GM18868 (cell line): ENCODE data around the gene PAN2.

Source experiments
- ATAC-seq: cut with Tn5 transposase; IDR thresholded peaks from one replicate; pipeline ENCODE4 v1.9.1; 2021; ENCODE audit warnings: mild to moderate bottlenecking, moderate library complexity; ENCODE audit not compliant: unreplicated experiment

PAN2 gene, protein sequence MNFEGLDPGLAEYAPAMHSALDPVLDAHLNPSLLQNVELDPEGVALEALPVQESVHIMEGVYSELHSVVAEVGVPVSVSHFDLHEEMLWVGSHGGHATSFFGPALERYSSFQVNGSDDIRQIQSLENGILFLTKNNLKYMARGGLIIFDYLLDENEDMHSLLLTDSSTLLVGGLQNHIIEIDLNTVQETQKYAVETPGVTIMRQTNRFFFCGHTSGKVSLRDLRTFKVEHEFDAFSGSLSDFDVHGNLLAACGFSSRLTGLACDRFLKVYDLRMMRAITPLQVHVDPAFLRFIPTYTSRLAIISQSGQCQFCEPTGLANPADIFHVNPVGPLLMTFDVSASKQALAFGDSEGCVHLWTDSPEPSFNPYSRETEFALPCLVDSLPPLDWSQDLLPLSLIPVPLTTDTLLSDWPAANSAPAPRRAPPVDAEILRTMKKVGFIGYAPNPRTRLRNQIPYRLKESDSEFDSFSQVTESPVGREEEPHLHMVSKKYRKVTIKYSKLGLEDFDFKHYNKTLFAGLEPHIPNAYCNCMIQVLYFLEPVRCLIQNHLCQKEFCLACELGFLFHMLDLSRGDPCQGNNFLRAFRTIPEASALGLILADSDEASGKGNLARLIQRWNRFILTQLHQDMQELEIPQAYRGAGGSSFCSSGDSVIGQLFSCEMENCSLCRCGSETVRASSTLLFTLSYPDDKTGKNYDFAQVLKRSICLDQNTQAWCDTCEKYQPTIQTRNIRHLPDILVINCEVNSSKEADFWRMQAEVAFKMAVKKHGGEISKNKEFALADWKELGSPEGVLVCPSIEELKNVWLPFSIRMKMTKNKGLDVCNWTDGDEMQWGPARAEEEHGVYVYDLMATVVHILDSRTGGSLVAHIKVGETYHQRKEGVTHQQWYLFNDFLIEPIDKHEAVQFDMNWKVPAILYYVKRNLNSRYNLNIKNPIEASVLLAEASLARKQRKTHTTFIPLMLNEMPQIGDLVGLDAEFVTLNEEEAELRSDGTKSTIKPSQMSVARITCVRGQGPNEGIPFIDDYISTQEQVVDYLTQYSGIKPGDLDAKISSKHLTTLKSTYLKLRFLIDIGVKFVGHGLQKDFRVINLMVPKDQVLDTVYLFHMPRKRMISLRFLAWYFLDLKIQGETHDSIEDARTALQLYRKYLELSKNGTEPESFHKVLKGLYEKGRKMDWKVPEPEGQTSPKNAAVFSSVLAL

DNA sequence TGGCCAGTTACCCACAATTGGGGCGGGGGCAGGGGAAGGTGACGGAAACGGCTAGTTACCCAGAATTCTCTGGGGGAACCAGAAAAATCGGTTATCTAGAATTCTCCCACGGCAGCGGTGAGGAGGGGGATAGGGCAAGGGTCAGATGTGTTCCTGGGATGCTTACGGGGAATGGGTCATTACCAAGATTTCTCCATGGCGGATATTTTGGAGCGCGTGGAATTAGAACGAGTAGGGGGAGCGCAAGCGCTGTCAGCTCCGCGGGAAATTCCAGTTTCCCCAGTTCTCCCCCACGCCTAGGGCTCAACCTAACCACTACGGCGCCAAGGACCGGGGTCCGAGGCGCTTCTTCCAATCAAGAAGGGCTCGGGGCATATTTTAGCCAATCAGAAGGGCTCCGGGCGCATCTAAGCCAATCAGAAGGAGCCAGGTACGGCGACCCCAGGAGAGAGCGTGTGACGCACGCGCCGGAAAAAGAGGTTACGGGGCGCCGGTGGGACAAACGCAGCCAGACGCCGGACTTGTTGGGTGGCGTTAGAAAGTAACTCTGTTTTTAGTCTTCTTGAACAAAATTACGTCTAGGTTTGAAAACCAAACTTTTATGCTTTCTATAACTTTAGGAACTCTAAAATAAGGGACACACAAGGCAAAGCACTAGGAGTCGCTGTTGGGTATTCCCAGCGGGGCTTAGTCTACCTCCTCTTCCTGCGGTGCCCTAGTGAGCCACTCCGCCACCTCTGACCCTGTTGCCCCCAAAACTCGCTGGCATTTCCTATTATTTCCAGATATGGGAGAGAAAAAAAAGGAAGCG, at the start of gene PAN2:
TSS of gene PAN2 (minus strand) at position 322 of the 811 bp plus-strand sequence. CDS start 906 bp downstream, outside the sequence.
- peak; percentile 91 for ATAC-seq

DNA sequence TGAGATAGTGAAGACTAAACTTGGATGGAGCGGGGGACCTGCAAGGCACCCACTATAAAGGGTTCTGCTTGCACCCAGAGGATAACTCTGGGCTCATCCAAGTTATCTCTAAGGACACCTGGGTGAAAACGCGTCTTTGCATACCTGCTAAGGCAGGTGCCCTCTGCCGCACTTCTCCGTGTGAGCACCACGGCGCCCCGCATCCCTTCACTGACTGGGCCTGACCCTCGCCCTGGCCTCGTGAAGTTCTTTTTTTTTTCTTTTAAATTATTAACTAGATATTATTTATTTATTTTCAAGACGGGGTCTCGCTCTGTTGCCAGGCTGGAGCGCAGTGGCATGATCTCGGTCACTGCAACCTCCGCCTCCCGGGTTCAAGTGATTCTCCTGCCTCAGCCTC, 48.8 kb upstream of the PAN2 start:
- no peak for ATAC-seq

DNA sequence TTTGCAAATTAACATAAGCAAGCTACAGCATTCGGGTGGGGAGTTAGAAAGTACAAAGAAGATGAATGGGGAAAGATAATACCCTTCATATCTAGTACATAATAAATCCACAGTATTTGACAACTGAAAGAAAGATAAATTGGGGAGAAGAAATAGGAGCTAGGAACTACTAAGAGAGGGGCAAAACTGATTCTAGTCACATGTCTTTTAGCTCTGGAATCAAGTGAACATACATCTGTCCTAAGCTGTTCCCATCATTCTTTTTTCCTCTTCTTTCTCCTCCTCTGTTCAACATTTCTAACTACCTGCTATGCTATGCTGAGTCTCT, 44.2 kb upstream of the PAN2 start:
- ATAC-seq, result no peak

DNA sequence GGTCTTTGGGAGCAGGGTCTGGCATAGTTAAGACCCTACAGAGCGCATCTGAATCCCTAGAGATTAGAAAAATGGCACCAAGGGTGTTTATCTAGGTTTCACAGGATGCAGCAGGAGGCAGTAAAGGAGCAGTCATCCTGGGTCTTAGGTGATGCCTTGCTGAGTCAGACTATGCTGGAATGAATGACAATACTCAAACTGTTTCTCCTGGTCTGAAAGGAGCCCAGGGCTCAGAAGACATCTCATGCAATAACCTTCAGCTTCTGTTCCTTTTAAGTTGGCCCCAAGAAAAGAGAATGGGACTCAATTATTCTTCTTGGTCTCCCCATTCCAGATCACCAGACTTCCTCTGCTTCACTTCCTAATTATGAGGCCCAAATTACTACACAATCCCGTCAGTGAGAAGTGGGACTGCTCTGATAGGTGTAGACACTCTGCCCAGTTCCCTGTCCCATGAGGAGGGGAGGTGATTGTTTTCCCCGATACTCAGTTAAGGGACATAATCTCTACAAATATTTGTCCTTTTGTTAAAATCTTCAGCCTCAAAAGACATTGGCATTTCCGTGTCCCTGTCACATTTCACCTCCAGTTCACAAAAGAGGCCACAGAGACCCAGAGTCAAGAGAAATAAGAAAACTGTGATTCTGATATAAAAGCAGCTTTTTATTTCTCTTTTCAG, 43.6 kb upstream of the PAN2 start:
- no peak for ATAC-seq

DNA sequence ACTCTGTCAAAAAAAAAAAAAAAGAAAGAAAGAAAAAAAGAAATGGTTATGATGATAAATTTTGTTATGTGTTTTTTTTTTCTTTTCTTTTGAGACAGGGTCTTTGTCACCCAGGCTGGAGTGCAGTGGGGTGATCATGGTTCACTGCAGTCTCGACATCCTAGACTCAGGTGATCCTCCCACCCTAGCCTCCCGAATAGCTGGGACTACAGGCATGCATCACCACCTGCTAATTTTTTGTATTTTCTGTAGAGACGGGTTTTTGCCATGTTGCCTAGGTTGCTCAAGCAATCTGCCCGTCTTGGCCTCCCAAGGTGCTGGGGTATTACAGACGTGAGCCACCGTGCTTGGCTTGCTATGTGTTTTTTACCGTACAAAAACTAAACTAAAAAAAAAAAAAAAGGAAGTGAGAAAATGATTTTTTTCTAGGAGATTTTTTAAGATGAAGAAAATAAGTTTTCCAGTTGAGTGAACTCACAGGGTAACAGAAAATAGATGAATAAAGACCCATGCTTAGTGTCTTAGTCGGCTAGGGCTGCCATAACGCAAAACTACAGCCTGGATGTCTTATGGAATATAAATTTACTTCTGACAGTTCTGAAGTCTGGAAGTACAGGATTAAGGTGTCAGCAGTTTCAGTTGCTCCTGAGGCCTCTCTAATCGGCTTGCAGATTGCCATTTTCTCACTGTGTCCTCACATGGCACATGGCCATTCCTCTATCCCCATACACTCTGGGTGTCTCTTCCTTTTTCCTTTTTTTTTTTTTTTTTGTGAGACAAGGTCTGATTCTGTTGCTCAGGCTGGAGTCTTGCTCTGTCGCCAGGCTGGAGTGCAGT, 42.0 kb upstream of the PAN2 start:
- peak; percentile 75 for ATAC-seq

DNA sequence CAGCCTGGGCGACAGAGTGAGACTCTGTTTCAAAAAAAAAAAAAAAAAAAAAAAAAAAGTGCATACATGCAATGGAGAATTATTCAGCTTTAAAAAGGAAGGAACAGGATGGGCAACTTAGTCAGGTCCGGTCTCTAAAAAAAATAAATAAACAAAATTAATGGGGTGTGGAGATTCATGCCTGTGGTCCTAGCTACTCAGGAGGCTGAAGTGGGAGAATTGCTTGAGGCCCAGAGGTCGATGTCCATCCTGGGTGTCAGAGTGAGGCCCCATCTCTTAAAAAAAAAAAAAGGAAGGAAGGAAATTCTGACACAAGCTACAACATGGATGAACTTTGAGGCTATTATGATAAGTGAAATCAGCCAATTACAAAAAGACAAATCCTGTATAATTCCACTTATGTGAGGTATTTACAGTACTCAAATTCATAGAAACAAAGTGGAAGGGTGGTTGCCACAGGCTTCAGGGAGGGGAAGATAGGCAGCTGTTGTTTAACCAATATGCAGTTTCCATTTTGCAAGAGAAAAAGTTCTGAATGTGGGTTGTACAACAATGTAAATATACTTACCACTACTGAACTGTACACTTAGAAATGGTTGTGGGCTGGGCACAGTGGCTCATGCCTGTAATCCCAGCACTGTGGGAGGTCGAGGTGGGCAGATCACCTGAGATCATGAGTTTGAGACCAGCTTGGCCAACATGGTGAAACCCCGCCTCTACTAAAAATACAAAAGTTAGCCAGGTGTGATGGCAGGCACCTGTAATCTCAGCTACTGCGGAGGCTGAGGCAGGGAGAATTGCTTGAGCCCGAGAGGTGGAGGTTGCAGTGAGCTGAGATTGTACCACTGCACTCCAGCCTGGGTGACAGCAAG, 41.2 kb upstream of the PAN2 start:
- peak; percentile 28 for ATAC-seq

DNA sequence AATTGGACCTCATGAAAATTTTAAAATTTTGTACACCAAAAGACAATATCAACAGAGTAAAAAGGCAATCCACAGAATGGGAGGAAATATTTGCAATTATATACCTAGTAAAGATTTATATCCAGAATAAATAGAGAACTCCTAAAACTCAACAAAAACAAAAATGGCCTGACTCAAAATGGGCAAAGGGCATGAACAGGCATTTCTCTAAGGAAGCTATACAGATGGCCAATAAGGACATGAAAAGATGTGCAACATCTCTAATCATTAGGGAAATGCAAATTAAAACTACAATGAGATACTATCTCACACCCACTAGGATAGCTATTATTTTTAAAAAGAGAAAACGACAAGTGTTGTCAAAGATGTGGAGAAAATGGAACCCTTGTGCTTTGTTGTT, 39.7 kb upstream of the PAN2 start:
- ATAC-seq, result no peak

DNA sequence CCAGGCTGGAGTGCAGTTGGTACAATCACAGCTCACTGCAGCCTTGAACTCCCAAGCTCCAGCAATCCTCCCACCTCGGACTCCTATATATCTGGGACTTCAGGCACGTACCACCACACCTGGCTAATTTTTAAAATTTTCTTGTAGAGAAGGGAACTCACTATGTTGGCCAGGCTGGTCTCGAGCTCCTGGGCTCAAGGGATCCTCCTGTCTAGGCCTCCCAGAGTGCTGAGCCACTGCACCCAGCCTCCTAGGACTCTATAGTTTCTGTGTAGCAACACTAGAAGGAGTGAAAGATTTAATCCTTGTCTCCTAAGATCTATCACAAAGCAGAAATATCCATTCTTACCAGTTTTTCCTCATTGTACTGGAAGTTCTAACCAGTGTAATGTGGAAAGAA, 33.1 kb upstream of the PAN2 start:
- ATAC-seq, result no peak

DNA sequence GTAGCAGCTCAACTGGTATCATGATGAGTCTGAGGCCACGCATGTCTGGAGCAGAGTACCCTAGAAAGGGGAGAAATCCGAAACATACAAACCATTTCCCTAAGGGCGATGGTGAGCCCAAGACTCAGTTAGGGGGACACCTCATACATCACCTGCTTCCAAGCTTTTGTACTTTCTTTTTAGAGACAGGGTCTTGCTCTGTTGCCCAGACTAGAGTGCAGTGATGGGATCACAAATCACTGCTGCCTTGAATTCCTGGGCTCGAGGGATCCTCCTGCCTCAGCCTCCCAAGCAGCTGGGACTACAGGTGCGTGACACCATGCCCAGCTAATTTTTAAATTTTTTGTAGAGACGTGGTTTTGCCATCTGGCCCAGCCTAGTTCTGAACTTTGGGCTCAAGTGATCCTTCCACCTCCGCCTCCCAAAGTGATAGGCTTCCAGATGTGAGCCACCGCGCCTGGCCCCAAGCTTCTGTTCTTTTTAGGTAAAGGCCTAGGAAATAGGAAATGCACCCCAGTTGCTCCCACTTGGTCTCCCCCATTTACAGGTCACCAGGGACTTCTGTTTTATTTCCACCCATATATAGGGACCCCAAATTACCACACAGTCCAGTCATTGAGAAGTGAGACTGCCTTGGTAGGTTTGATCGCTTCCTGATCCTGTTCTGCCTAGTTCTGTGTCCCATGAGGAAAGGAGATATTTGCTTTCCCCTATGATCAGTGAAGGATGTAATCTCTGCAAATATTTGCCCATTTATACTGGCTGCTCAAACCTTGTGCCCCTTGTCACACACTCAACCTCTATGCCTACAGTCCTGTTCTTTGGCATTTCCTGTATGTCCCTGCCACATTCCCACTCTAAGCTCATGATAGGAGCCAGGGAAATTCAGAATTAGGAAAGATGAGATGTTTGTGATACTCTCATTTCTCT, 28.6 kb upstream of the PAN2 start, which contains the start of gene APOF:
TSS of gene APOF (minus strand) at position 728 of the 930 bp plus-strand sequence. CDS start at position 616, 112 bp downstream.
- ATAC-seq, result no peak

DNA sequence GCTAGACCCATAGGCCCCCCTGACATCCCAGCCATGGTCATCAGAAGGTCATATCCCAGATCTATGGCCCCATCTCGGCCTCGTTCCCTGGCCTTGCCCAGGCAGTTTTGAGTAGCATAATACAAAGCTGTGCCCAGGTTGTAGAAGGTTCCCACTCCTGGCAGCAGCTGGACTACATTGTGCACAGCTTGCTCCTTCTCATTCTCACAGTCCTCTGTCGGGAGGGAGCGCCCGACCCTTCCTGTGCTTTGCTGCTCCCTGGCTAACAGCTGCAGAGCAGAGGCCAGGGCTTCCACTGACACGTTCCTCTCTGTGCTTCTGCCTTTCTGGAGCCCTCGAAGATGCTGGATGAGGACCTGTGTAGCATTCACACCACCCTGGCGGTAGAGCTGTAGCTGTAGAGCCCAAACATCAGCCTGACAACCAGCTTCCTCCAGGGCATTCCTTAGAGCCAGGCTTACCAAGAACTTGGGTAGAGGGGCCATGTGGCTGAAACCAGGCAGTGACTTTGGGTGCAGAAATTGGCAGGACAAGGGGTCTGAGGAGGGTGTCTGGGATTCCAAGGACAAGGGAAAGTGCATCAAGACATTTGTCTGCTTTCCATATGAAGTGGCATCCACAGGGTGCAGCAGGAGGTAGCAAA, 27.8 kb upstream of the PAN2 start:
- ATAC-seq, result no peak

DNA sequence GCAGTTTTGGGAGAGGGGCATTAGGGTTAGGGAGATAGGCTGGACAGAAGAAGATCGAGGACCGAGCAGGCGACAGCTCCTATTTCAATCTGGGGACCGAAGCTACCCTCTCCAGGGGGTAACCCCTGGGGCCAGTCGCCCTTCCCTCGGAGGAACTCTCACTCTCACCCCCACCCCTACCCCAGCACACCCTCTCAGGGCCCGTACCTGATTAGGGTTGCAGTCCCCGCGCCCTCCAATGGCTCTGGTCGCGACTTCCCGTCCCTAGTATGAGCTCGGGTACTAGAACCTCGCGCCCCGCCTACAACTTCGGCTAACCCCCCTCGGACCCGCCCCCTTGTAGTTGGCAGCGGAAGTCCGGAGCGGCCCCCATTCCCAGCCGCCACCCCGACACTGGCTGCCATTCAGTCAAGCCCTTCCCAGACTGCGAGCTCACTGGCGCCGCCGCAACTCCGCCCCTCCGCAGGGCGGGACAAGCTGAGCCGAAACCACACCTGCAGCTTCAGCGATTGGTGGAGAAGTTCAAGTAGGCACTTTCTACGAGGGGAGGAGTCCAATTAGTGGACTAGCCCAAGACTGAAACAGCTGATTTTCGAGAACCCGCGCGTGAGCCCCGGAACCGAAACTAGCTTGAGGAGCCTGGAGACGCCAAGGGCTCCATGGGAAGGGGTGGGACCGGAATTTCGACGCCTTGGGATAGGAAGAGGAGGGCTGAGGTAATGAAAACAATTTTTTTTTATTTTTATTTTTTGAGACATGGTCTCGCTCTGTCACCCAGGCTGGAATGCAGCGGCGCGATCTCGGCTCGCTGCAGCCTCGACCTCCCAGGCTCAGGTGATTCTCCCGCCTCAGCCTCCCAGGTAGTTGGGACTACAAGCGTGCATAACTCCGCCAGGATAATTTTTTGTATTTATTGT, 26.3 kb upstream of the PAN2 start, which contains the start of gene STAT2:
TSS of gene STAT2 (minus strand) at position 257 of the 917 bp plus-strand sequence. CDS start 3,536 bp downstream, outside the sequence.
- peak; percentile 97 for ATAC-seq

DNA sequence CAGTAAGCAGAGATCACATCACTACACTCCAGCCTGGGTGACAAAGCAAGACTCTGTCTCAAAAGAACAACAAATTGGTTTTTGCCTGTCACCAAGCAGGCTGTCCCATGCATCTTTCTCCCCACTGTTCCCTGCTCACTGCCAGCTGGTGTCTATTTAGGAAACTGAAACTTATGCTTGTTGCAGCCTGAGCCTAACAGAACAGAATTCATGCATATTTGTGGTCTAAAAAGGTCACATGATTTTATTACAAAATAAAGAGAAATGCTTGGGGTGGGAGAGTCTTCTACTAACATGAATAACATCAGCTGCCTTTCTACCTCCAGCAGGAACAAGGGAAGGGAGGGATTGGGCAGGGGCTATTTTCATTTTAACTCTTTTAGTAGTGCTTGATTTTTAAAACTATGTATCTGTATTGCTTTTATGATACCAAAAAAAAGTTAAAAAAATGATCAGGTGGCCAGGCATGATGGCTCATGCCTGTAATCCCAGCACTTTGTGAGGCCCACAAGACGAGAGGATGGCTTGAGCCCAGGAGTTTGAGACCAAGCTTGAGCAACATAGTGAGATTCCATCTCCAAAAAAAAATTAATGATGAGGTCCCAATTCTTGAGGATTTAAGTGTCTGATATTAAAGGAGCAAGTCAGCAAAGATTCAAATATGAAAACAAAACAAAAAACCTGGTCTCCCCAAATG, 25.2 kb upstream of the PAN2 start:
- no peak for ATAC-seq

DNA sequence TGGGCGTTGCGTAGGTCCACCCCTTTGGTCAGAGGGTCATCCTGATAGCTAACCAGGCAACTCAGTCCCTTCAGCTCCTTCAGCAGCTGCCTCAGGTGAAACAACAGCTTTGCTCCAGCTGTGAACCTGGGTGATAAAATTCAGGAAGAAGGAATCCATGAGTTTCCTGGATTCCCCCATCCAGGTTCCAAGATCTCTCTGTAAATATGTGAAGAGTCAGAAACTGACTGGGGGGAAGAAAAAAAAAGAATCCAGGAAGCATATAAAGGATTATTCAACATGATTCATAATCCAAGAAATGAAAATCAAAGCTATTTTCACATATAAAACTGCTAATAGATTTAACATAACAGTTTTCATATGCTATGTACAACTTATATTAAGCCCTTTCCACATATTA, 17.5 kb upstream of the PAN2 start:
- no peak for ATAC-seq

DNA sequence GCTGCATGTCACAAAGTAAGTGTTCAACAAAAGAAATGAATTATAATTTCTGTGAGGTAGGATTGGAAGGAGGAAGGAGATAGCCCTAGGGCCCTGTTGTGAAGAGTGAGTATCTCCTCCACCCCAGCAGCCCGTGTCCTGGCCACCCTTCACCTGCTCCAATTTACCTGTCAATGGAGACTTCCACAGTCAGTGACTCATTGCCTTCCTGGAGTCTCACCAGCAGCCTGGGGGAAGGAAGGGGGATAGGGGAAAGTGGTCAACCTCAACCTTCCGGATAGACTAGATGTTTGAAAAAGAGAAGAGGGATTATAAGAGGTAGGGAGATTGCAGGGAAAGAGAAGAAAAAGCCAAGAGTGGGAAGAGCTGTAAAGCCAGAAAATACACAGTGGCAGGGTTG, 16.9 kb upstream of the PAN2 start:
- ATAC-seq, result no peak

DNA sequence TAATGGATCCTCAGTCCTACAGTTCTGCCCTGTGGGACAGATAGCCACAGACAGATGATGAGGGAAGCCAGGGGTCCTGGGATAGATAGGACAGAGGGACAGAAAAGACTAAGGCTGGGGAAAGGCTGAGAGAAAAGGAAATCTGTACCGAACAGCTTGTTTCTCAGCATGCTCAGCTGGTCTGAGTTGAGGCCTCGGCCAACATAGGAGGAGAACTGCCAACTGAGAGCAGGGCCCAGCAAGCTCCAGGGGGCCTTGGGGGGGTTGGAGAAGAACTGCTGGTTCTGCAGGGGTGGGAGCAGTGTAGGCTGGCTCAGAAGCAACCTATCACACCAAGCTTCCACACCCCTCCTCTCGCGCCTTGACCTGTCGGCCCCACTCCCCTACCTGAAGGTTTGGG, 15.0 kb upstream of the PAN2 start:
- no peak for ATAC-seq
